Fibroblast of skin of right quadriceps (primary cell): ENCODE data around the gene DTD1.

Experiments used
- DNase-seq: peaks from one replicate; pipeline ENCODE4 v3.0.0-alpha.2; 2013

The DTD1 gene

GRCh38 chr20:18715564-18715963, 127.7 kb downstream of the DTD1 start:
- no peak for DNase-seq

- DNase-seq, result no peak
Measured at GRCh38 chr20:18717062-18717461, 129.2 kb downstream of the DTD1 start.

GRCh38 chr20:18718129-18718528, 130.3 kb downstream of the DTD1 start:
- no peak for DNase-seq

- peak; percentile 48 for DNase-seq
Measured at GRCh38 chr20:18719426-18719825, 131.6 kb downstream of the DTD1 start.

- no peak for DNase-seq
Measured at GRCh38 chr20:18721551-18722115, 133.8 kb downstream of the DTD1 start.

- peak; percentile 52 for DNase-seq
Measured at GRCh38 chr20:18722371-18722770, 134.5 kb downstream of the DTD1 start.

GRCh38 chr20:18724077-18724476, 136.2 kb downstream of the DTD1 start:
- DNase-seq, result no peak

- DNase-seq, result no peak
Measured at GRCh38 chr20:18724788-18725464, 137.1 kb downstream of the DTD1 start.

- DNase-seq, result no peak
Measured at GRCh38 chr20:18727032-18727508, 139.2 kb downstream of the DTD1 start.

- DNase-seq, result no peak
Measured at GRCh38 chr20:18728165-18728869, 140.5 kb downstream of the DTD1 start.

GRCh38 chr20:18728870-18729224, 141.0 kb downstream of the DTD1 start:
- DNase-seq, result no peak

- DNase-seq, result no peak
Measured at GRCh38 chr20:18729231-18729825, 141.5 kb downstream of the DTD1 start.

GRCh38 chr20:18731940-18732339, 144.1 kb downstream of the DTD1 start:
- no peak for DNase-seq

GRCh38 chr20:18734525-18735189, 146.8 kb downstream of the DTD1 start:
- DNase-seq, result no peak

GRCh38 chr20:18737140-18737539, 149.3 kb downstream of the DTD1 start:
- DNase-seq, result no peak

GRCh38 chr20:18738055-18738454, 150.2 kb downstream of the DTD1 start:
- no peak for DNase-seq

- DNase-seq, result no peak
Measured at GRCh38 chr20:18738888-18739287, 151.0 kb downstream of the DTD1 start.

- peak; percentile 90 for DNase-seq
Measured at GRCh38 chr20:18739751-18740166, 151.9 kb downstream of the DTD1 start.

- DNase-seq, result no peak
Measured at GRCh38 chr20:18740726-18741125, 152.9 kb downstream of the DTD1 start.

- DNase-seq, result peak; percentile 7
Measured at GRCh38 chr20:18742841-18743240, 155.0 kb downstream of the DTD1 start.

GRCh38 chr20:18743665-18744440, 156.0 kb downstream of the DTD1 start:
- no peak for DNase-seq

- no peak for DNase-seq
Measured at GRCh38 chr20:18747090-18747489, 159.2 kb downstream of the DTD1 start.
